A673 (cell line): Measurements from ENCODE around the gene CEP170B. TPM values are rescaled to one million over a fixed set of nuclear protein-coding genes. Genes with fewer than 3 reads are reported as not detected.

Experiments
- BruUV-seq: library from RNA; stranded (reverse); fragments of 400-500 nt; replicated peaks from 2 replicates; lab custom pipeline; 2021; lab: Mats Ljungman, UMichigan
- CTCF ChIA-PET: fragments of 300-600 bp; sonication (Branson Sonifier 250); formaldehyde crosslinking; loops from one replicate; lab custom pipeline; 2022; ENCODE audit warnings: antibody characterized with exemption; lab: Charles Lee
- POLR2A ChIA-PET: fragments of 300-600 bp; sonication (Branson Sonifier 250); formaldehyde crosslinking; loops from one replicate; lab custom pipeline; 2022; ENCODE audit warnings: antibody characterized with exemption; ENCODE audit not compliant: low non-redundant PET; lab: Charles Lee
- DNase-seq: peaks from one replicate; pipeline ENCODE4 v3.0.0-alpha.2; 2015; ENCODE audit warnings: low spot score
- H3K27ac ChIP-seq: fragments of 200-600 bp; sonication (generic); 2 replicates; pipeline ENCODE4 v1.5.1; 2016; ENCODE audit warnings: mixed run types, low read depth, mild to moderate bottlenecking, mixed read lengths, antibody characterized with exemption, low read length; ENCODE audit not compliant: poor library complexity, severe bottlenecking
- H3K27me3 ChIP-seq: fragments of 200-600 bp; sonication (generic); replicated peaks from 2 replicates; pipeline ENCODE4 v1.6.1; 2017; ENCODE audit warnings: mixed run types, low read depth, mild to moderate bottlenecking, mixed read lengths, antibody characterized with exemption, low read length; ENCODE audit not compliant: insufficient read depth, poor library complexity
- H3K36me3 ChIP-seq: fragments of 200-600 bp; sonication (generic); 2 replicates; pipeline ENCODE4 v1.6.1; 2016; ENCODE audit warnings: mixed run types, mild to moderate bottlenecking, mixed read lengths, antibody characterized with exemption, low read length; ENCODE audit not compliant: insufficient read depth, poor library complexity, severe bottlenecking
- H3K4me1 ChIP-seq: fragments of 200-600 bp; sonication (generic); 2 replicates; pipeline ENCODE4 v1.6.1; 2017; ENCODE audit warnings: mixed run types, mild to moderate bottlenecking, mixed read lengths, antibody characterized with exemption, low read length; ENCODE audit not compliant: insufficient read depth, poor library complexity, severe bottlenecking
- H3K4me3 ChIP-seq: fragments of 200-600 bp; sonication (generic); 2 replicates; pipeline ENCODE4 v1.5.1; 2016; ENCODE audit warnings: low read depth, mixed run types, mild to moderate bottlenecking, mixed read lengths, low read length; ENCODE audit not compliant: poor library complexity, severe bottlenecking
- H3K9me3 ChIP-seq: fragments of 200-600 bp; sonication (generic); 2 replicates; pipeline ENCODE4 v1.6.1; 2016; ENCODE audit warnings: mixed run types, low read depth, mild to moderate bottlenecking, mixed read lengths, antibody characterized with exemption, low read length; ENCODE audit not compliant: poor library complexity, severe bottlenecking
- CTCF ChIP-seq: fragments of 300-800, 200-600 bp; sonication (generic); conservative IDR thresholded peaks from 2 replicates; pipeline ENCODE4 v1.5.1; 2017; ENCODE audit warnings: low read depth, mild to moderate bottlenecking, antibody characterized with exemption, low read length, moderate library complexity, mixed read lengths
- EZH2 ChIP-seq: fragments of 200-600 bp; sonication (generic); IDR thresholded peaks from 2 replicates; pipeline ENCODE4 v1.6.1; 2017; ENCODE audit warnings: borderline replicate concordance, low read depth, mild to moderate bottlenecking, mixed read lengths, antibody characterized with exemption, low read length; ENCODE audit not compliant: poor library complexity, severe bottlenecking
- intact Hi-C: fragments of 100-400 bp; cut with micrococcal nuclease; formaldehyde crosslinking; loops from one replicate; pipeline ENCODE4 v1.10.0; 2022; ENCODE audit not compliant: unreplicated experiment
- total RNA-seq: library from RNA; stranded (reverse); gene quantifications from 2 replicates; pipeline ENCODE4 v1.2.3, GENCODE V29; 2021

Gene CEP170B
- total RNA-seq, 1 experiment from 2014 or later: 20.8 TPM

GRCh38 chr14:104938436-104938835, 73.4 kb downstream of the CEP170B start:
- no peak for DNase-seq
- H3K9me3 ChIP-seq: no peaks in the 10 kb centered on the region
- H3K27ac ChIP-seq: no peak overlapping the region
- ChIA-PET POLR2A (no interaction called here), CTCF (no interaction called here)
- BruUV-seq: no TSS peak
- H3K36me3 ChIP-seq: no peaks in the 10 kb centered on the region
- H3K4me3 ChIP-seq: no peak overlapping the region
- intact Hi-C loops: no loop called here
- H3K27me3 ChIP-seq: peaks cover 50% of the 10 kb centered on the region
- no peaks in the 10 kb centered on the region for H3K4me1 ChIP-seq
- TF ChIP-seq CTCF: no peak
- TF ChIP-seq EZH2: no peak

GRCh38 chr14:104938960-104939359, 73.9 kb downstream of the CEP170B start:
- Histone ChIP-seq H3K4me3 (no peak overlapping the region), H3K4me1 (no peaks in the 10 kb centered on the region), H3K36me3 (no peaks in the 10 kb centered on the region), H3K9me3 (no peaks in the 10 kb centered on the region), H3K27me3 (peaks cover 50% of the 10 kb centered on the region), H3K27ac (no peak overlapping the region)
- DNase-seq: no peak
- no peak for TF ChIP-seq CTCF
- no peak for TF ChIP-seq EZH2
- ChIA-PET CTCF (no interaction called here), POLR2A (no interaction called here)
- no TSS peak for BruUV-seq
- intact Hi-C loops: no loop called here

GRCh38 chr14:104939666-104940410, 74.8 kb downstream of the CEP170B start:
- intact Hi-C loops: no loop called here
- BruUV-seq: no TSS peak
- CTCF ChIA-PET: no interaction called here
- POLR2A ChIA-PET: no interaction called here
- Histone ChIP-seq H3K4me1 (no peaks in the 10 kb centered on the region), H3K27ac (no peak overlapping the region), H3K4me3 (no peak overlapping the region), H3K27me3 (peaks cover 42% of the 10 kb centered on the region), H3K36me3 (no peaks in the 10 kb centered on the region), H3K9me3 (no peaks in the 10 kb centered on the region)
- no peak for DNase-seq
- no peak for TF ChIP-seq CTCF
- no peak for TF ChIP-seq EZH2
